Keratinocyte (primary cell): Measurements from ENCODE around the gene PCID2.

Experiments
- CTCF ChIP-seq, 3 experiments: IDR thresholded peaks in 1 of 3; conservative IDR thresholded peaks in 1 of 3; optimal IDR thresholded peaks in 1 of 3; 2 replicates in 2 of 3; 3 replicates in 1 of 3; pipeline versions ENCODE3 to v1.5.1; 2011; ENCODE audit warnings: low read length in 3 of 3, mild to moderate bottlenecking in 3 of 3, moderate library complexity in 2 of 3, control low read depth in 1 of 3, inconsistent platforms in 1 of 3; ENCODE audit not compliant: insufficient read depth in 2 of 3; ENCODE audit errors: extremely low read depth in 1 of 3
- EZH2 ChIP-seq: IDR thresholded peaks from one replicate; pipeline ENCODE4 v1.6.1; 2012; ENCODE audit warnings: inconsistent platforms, mild to moderate bottlenecking, low read length, moderate library complexity

GRCh38 chr13:113184568-113185440 lies 23.7 kb downstream of the PCID2 start:
- TF ChIP-seq CTCF (optimal IDR thresholded peaks at IDR 0.05 in 1 of 3, IDR thresholded peaks at IDR 0.05 in 1 of 3, conservative IDR thresholded peaks at IDR 0.05 in 1 of 3; ENCODE audit: extremely low read depth in 1 of 3, insufficient read depth in 2 of 3, low read length in 3 of 3) (no peak), EZH2 (no peak)
